GM10266 (cell line): ENCODE results near the gene SIGMAR1.
"Not testable (repeated sequence)": the region's sequence is repeated elsewhere in the genome, so short reads cannot be mapped to it uniquely, and the experiment has no call there.

ENCODE experiments used
- DNase-seq: peaks from one replicate; pipeline ENCODE4 v3.0.0; 2012; ENCODE audit errors: extremely low spot score
- CTCF ChIP-seq: IDR thresholded peaks from 2 replicates; pipeline ENCODE4 v1.5.1; 2012; ENCODE audit warnings: mild to moderate bottlenecking, low read depth; ENCODE audit not compliant: control insufficient read depth, insufficient read depth; ENCODE audit errors: missing control alignments

Gene SIGMAR1

GRCh38 chr9:34650816-34651215 is 13.2 kb upstream of the SIGMAR1 start:
- DNase-seq, result no peak
- no peak for TF ChIP-seq CTCF

GRCh38 chr9:34648673-34649072 is 11.1 kb upstream of the SIGMAR1 start:
- no peak for TF ChIP-seq CTCF
- no peak for DNase-seq

- no peak for DNase-seq
- TF ChIP-seq CTCF, result no peak
Measured at GRCh38 chr9:34647651-34648050, 10.1 kb upstream of the SIGMAR1 start.

- no peak for TF ChIP-seq CTCF
- DNase-seq, result no peak
Measured at GRCh38 chr9:34647084-34647403, 9.5 kb upstream of the SIGMAR1 start.

GRCh38 chr9:34646211-34647083 is 8.9 kb upstream of the SIGMAR1 start, which contains the start of gene GALT:
TSS of gene GALT (plus strand) at chr9:34646675. CDS start at chr9:34646705, 30 bp downstream.
- peak; percentile 66 for TF ChIP-seq CTCF
- DNase-seq, result peak; percentile 98

GRCh38 chr9:34644766-34645314 is 7.3 kb upstream of the SIGMAR1 start:
- TF ChIP-seq CTCF, result no peak
- no peak for DNase-seq

- TF ChIP-seq CTCF, result no peak
- no peak for DNase-seq
Measured at GRCh38 chr9:34642679-34643078, 5.1 kb upstream of the SIGMAR1 start.

- DNase-seq, result not testable (repeated sequence)
Measured at GRCh38 chr9:34639322-34639721, 1.7 kb upstream of the SIGMAR1 start.
